Ramos (cell line): ENCODE results near the gene VPS52.
"Not testable (repeated sequence)": the region's sequence is repeated elsewhere in the genome, so short reads cannot be mapped to it uniquely, and the experiment has no call there.

Experiments
- in situ Hi-C: fragments of 300-500 bp; cut with MboI; formaldehyde crosslinking; loops from one replicate; pipeline ENCODE4 v1.14.3; 2022; ENCODE audit warnings: low sequenced_read_pairs; ENCODE audit not compliant: unreplicated experiment

The VPS52 gene

GRCh38 chr6:33286946-33287914 is 15.6 kb upstream of the VPS52 start:
- in situ Hi-C loops: no loop called here

GRCh38 chr6:33285214-33285613 is 13.5 kb upstream of the VPS52 start:
- in situ Hi-C loops: not testable (repeated sequence)

- in situ Hi-C loops: no loop called here
These were observed 8.9 kb upstream of the VPS52 start for GRCh38 chr6:33280539-33280938.

- in situ Hi-C loops: no loop called here
These were observed 8.4 kb upstream of the VPS52 start for GRCh38 chr6:33279971-33280511.

GRCh38 chr6:33279257-33279695 is 7.6 kb upstream of the VPS52 start:
- in situ Hi-C loops: no loop called here

GRCh38 chr6:33278810-33279209 is 7.1 kb upstream of the VPS52 start:
- in situ Hi-C loops: no loop called here

GRCh38 chr6:33278392-33278741 is 6.7 kb upstream of the VPS52 start:
- in situ Hi-C loops: no loop called here

- in situ Hi-C loops: no loop called here
These were observed 6.2 kb upstream of the VPS52 start for GRCh38 chr6:33277663-33278391.

- in situ Hi-C loops: no loop called here
These were observed 5.4 kb upstream of the VPS52 start, which contains the start of gene B3GALT4 for GRCh38 chr6:33276864-33277662. TSS of gene B3GALT4 (plus strand) at chr6:33277123. CDS start at chr6:33277420, 297 bp downstream.

GRCh38 chr6:33276581-33276863 is 4.8 kb upstream of the VPS52 start:
- in situ Hi-C loops: no loop called here

- in situ Hi-C loops: not testable (repeated sequence)
These were observed 4.3 kb upstream of the VPS52 start for GRCh38 chr6:33275795-33276580.

- in situ Hi-C loops: no loop called here
These were observed 2.5 kb upstream of the VPS52 start for GRCh38 chr6:33273924-33274902.

GRCh38 chr6:33273129-33273923 is 1.6 kb upstream of the VPS52 start:
- in situ Hi-C loops: no loop called here

GRCh38 chr6:33272275-33273128 is 826 bp upstream of the VPS52 start:
- in situ Hi-C loops: no loop called here

- in situ Hi-C loops: no loop called here
These were observed 584 bp downstream of the VPS52 start for GRCh38 chr6:33271117-33271467.

- in situ Hi-C loops: no loop called here
These were observed 7.7 kb downstream of the VPS52 start for GRCh38 chr6:33264015-33264414.

GRCh38 chr6:33262490-33262889 is 9.2 kb downstream of the VPS52 start:
- in situ Hi-C loops: not testable (repeated sequence)
